ACHN (cell line): ENCODE data around the gene TTC28.

ENCODE experiments used
- DNase-seq: peaks from one replicate; pipeline ENCODE4 v3.0.0-alpha.2; 2015
- in situ Hi-C: cut with HindIII; loops from 2 replicates; pipeline ENCODE4 v1.10.0; 2017; ENCODE audit warnings: low sequenced_read_pairs, low pct_ligation_motif_present, low pct_unique_long_range_greater_than_20kb

The TTC28 gene

DNA sequence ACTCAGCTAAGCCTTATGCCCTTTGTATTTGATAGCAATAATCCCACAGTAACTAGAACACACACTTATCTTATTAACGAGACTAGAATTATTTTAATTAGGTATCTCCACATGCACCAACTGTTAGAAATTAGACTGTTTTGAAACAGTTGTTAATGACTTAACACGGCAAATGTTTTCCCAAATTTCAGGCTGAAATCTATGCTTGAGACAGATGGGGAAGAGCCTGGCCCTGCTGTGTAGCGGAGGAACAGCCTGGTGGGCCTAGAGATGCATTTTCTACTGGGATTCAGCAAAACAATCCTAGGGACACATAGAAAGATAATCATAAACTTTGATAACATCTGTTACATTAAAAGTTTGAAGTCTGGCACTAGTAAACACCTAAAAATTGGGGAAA, 273.4 kb downstream of the TTC28 start:
- in situ Hi-C loops = no loop called here
- no peak for DNase-seq

DNA sequence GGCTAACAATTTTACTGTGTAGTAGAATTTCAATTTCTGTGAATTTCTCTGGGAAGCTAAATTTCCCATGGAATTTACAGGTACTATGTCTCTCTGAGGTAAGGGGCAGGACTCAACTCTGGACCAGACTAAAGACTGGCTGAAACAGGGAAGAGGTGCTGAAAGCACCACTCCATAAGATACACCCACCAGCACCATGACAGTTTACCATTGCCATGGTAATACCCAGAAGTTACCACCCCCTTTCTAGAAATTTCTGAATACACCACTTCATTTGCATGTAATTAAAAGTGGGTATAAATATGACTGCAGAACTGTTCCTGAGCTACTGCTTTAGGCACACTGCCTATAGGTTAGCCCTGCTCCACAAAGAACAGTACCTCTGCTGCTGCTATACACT, 274.1 kb downstream of the TTC28 start:
- DNase-seq = no peak
- in situ Hi-C loops = no loop called here

DNA sequence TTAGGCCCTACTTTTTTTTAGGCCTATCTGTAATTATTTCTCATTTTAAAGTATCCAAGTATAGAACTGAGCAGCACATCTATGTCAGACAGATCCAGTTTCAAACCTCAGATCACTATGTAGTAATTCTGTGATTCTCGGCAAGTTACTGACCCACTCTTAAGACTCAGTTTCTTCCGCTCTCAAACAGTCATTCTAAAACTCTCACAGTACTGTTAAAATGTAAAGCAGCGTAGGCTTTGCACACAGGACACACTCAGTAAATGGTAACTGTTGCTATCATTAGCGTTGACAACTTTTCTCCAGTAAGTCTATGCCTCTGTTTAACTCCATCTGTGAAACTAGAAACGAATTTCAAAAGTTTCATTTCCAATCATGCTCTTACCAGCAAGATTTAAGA, 277.1 kb downstream of the TTC28 start:
- no peak for DNase-seq
- in situ Hi-C loops = no loop called here

DNA sequence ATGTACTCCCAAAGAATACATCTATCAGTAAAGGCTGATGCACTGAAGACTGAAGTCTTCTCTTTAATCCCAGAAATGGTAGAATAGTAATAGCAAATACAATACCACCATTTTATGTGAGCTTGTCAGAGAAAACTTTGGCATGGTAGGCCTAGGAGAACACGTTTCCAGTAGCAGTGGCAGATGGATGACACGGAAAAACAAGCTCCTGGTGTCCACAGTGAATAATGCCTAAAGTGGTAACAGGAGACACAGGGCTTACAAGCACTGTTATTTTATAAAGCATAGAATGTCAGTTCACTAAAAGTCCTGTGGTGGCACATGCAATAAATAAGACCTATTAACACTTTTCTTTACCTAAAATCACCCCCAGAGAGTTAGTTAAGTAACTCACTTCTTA, 277.6 kb downstream of the TTC28 start:
- in situ Hi-C loops = no loop called here
- no peak for DNase-seq

DNA sequence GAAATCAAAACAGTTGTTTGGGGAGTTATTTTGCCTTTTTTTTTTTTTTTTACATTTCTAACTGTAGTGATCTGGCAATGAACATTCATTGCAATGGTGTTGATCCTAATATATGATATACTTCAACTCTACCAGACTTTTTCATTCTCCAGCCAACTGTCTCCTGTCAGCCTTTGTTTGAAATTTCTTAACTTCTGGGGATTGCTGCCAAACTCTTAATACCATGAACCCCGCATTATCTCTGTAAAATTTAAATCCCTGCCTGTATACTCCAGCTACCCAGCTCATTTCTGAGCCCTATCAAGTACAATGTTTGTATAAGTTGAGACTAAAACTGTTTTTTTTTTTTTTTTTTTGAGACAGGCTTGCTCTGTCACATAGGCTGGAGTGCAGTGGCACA, 280.7 kb downstream of the TTC28 start:
- in situ Hi-C loops = no loop called here
- DNase-seq = no peak

DNA sequence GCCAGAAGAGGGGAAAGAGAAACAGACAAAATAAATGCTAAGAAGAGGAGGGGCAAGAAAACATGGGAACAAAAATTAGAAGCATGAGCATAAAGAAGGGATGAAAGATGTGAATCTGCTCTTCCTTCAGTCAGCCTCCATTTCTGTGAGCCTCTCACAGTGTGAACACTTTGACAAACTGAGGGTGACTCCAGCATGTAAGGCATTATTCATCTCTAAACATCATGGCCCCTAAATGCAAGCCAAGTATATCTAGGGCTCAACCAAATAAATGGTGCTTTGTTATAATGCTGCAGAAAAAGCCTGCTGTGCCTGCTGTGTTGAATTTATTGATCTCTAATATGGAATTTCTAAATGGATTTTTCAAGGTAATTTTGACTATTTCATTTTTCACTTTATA, 281.3 kb downstream of the TTC28 start:
- DNase-seq = no peak
- in situ Hi-C loops = no loop called here

DNA sequence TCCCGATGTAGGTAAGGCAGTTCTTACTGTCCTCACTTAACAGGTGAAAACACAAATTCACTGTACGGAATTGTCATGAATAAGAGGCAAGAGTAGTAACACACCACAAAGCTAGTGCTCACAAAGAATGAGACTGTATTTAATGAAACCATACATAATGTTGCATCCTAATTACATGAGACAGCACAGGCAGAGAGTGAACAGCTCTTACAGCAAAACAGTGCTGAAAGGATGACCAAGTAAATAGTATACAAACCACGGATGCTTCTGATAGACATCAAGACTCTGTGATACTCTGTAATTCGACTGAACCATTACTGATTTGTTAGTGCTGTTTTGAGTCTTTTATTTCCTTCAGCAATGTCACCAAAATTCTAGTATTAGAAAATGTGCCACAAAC, 282.3 kb downstream of the TTC28 start:
- DNase-seq = no peak
- in situ Hi-C loops = no loop called here

DNA sequence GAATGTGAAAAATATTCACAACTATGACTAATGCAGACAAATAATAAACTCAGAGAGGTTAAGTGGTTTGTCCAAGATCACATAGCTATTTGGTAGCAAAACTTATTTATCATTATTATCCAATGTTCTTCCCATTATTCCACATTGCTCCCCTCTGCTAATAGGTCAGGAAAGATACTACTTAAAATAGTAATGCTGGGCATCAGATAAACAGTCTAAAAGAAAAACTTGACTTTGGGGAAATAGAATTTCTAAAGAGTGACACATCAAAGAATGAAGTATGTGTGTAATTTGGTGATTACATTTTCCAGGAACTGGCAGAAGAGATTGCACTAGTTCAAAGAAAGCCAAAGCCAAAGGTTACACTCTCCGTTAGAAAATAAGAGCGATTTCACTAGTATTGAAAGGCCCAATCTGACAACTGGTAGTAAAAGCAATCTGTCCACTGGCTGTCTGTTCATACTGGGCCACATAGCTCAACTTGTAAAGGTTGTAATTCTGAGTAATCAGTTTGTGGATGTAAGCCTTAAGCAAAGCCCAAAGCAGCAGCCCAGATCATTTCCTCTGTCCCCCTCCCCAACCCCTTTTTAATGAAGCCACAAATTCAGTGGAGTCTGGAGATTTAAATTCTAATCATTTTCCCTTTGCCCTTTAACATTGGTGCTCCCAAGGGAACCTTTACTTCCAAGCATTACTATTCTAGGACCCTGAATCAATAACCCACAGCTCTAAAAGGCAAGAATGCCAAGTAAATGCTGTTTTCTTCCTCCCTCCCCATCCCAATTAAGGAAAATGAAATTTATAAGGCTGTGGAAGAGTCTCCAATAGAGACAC, 283.5 kb downstream of the TTC28 start:
- peak; percentile 2 for DNase-seq
- in situ Hi-C loops = no loop called here

DNA sequence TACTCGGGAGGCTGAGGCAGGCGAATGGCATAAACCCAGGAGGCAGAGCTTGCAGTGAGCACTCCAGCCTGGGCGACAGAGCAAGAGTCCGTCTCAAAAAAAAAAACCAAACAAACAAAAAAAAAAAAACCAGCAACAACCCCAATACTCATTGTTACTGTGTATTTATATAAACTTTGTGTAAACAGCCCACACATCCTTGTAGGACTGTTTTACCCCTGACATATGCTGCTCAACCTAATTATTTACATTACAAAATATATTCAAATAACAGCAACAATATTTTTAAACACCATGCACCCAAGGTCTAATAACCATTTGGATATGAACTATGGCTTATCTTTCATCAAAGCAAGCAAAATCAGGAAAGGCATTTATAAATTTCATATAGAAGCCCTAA, 284.1 kb downstream of the TTC28 start:
- in situ Hi-C loops = no loop called here
- no peak for DNase-seq

DNA sequence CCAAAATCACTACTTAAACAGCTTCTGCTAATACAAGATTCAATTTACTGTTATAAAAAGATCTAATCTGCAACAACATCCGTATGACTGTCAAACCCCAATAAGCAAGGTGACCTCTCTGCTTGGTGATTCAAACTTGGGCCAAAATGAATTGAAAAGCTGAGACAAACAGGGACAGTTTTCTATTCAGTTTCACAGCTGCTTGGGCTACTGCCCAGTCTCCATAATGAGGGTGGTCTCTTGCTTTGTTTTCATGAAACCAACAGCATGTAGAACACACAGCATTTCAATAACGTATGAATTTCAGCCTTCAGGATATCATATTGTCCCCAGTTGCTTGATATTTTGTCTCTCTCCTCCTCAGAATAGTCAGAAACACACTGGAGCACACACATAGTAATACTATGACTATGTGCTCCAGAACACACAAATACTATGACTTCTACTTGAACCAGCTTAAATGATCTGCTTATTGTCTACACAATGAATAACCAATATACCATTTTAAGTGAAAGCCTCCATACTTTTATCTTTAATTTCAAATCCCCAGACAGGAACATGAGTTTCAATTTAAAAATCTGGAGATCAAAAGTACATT, 285.0 kb downstream of the TTC28 start:
- in situ Hi-C loops = no loop called here
- no peak for DNase-seq

DNA sequence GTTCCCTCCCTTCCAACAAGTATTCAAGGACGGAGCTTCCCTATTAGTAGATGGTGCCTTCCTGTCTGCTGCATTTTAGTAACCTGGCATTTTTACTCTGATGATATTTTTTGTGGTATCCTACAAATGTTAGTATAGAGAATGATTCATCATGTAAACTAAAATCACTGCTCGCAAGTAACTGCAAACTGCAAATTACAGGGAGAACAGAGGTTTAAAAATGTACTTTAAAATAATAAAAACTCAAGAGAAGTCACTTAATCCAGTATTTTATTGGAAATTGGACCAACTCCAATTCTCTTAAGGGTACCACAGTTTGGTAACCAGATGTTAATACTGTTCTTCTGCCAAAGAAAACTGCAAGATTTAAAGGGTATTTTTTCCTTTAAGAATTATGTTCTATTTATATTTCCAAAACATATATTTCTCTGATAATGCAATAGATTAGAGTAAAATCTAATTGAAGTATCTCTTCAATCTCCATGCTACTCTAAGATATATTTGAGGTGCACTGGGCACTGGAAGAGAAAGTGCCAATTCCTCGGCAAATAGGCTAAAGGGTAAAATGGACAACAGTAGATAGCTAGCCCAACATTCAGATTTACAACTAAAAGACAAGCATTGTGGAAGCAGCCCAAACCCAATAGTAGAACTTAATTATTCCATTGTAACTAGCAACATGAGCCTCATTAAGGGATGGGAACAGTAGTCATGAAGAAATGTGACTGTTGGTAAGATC, 298.0 kb downstream of the TTC28 start:
- in situ Hi-C loops = no loop called here

DNA sequence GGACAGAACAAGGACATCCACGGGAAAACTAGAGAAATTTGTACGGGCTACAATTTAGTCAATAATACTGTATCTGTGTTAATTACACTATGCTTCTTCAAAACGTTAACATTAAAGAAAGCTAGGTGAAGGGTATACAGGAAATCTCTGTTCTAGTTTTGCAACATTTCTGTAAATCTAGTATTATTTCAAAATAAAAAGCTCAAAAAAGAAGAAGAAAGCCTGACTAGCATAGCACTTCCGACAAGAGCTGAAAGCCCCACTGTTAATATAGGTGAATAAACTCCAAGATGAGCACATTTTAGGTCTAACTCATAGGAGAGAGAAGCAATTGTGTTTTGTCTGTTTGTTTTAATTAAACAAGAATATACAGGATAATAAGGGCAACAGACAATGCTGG, 299.7 kb downstream of the TTC28 start:
- in situ Hi-C loops = no loop called here
- DNase-seq = no peak

More for the DNA sequence above, 298.0 kb downstream of the TTC28 start:
- no peak for DNase-seq

DNA sequence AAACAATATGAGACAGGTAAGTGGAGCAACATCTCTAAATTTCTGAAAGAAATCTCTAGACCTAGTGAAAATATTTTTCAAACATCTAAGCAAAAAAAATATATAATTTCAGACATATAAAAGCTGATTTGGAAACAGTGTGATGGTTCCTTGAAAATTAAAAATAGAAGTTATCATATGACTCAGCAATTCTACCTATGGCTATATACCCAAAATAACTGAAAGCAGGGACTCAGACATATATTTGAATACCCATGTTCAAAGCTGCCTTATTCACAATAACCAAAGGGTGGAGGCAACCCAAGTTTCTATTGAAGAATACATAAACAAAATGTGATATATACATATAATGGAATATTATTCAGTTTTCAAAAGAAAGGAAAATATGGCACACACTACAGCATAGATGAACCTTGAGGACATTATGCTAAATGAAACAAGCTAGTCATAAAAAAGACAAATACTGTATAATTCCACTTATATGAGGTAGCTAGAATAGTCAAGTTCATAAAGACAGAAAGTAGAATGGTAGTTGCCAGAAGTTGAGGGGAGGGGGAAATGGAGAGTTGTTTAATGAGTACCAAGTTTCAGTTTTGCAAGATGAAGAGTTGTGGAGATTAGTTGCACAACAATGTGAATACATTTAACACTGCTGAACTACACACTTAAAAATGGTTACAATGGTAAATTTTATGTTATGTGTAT, 300.4 kb downstream of the TTC28 start:
- in situ Hi-C loops = no loop called here
- DNase-seq = no peak

DNA sequence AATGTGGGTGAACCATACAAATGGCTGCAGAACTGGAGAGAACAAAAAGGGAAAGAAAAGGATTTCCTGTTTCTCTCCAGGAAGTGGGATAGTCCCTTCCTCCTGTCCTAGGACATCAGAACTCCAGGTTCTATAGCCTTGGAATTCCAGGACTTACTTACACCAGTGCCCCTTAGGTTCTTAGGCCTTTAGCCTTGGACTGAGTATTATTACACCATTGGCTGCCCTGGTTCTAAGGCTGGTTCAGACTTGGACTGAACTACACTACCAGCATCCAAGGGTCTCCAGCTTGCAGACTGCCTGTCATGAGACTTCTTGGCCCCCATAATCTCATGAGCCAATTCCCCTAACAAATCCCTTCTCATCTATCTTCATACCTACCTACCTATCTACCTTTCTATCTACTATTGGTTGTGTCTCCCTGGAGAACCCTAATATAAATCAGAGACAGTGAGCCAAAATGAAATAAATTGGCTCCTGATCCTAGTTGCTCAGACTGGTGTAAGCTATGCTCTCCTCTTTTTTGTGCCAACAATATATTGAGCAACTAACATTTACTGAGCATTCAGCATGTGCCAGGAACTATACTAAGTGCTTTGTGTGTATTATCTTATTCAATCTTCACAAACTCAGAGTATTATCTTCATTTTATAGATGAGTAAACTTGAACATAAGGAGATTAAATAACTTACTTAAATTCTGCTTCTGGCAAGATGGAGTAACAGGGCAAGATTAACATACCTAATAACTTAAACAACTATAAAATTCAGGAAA, 303.7 kb downstream of the TTC28 start:
- no peak for DNase-seq
- in situ Hi-C loops = no loop called here

DNA sequence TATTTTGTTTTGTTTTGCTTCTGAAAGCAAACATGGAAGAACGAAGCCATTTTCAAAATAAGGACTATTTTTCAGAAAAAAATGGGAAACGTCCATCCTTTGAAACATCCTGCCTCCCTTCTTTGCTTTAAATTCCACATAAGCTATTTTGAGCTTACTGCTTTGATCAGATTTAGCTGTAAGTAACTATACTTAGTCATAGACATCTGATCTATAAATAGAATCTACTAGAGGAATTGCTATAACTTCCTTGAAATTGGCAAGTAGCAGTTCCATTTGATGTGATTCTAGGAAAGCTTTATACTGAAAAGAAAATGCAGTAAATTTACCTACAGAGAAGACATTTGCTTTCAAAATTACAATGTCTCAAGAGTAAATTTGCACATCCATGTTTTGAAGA, 305.8 kb downstream of the TTC28 start:
- no peak for DNase-seq
- in situ Hi-C loops = no loop called here

DNA sequence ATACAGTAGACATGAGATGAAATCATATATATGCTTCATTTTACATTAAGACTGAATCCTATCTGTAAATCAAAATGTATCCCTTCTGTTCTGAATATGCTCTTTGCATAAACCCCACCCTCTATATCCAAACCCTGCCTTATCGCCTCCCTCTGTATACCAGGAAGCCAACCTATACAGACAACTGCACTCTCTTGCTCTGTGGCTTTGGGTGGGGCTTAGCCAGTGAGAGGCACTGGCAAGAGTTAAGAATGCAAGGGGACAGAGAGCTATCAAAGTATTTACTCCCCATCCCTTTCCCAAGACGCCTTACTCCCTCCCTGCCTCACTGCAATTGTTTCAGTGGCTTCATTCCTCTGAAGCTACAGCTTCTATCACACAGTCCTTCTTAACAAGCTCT, 309.8 kb downstream of the TTC28 start:
- in situ Hi-C loops = no loop called here
- DNase-seq = no peak

DNA sequence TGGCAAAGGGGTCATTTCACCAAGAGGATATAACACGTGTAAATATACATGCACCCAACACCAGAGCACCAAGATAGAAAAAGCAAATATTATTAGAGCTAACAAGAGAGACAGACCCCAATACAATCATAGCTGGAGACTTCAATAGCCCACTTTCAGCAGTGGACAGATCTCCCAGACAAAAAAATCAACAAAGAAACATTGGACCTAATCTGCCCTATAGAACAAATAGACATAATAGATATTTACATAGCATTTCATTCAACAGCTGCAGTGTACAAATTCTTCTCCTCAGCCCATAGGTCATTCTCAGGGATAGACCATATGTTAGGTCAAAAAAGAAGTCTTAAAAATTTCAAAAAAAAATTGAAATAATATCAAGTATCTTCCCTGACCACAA, 312.8 kb downstream of the TTC28 start:
- in situ Hi-C loops = no loop called here
- no peak for DNase-seq

DNA sequence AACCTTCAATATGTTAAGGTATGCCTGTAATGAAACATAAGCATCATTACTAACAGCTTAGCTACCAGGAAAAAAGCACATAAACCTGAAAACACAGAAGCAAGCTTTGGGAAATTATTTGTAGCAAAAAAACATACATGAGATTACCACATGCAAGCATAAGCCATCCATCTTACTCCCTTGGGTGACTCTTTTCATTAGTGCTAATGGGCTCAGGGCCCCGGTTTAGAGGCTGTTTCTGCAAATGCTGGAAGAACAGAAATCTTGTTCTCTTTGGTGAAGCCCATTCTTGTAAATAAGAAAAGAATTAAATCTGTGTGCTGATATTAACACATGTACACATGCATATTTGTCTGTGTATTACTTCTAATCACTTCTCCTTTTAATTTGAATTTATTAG, 314.3 kb downstream of the TTC28 start:
- DNase-seq = no peak
- in situ Hi-C loops = no loop called here
